ENCODE data around the gene PKNOX2. TPM values are rescaled to one million over a fixed set of nuclear protein-coding genes. Genes with fewer than 3 reads are reported as not detected.

Gene PKNOX2
- total RNA-seq, 1 experiment from 2014 or later: not detected

- DNase-seq (ENCODE audit: low read depth): no peak
- in situ Hi-C loops (cut with HindIII; ENCODE audit: low pct_unique_long_range_greater_than_20kb, low sequenced_read_pairs): no loop called here
Measured at GRCh38 chr11:125308246-125308645, 143.7 kb downstream of the PKNOX2 start.

DNA sequence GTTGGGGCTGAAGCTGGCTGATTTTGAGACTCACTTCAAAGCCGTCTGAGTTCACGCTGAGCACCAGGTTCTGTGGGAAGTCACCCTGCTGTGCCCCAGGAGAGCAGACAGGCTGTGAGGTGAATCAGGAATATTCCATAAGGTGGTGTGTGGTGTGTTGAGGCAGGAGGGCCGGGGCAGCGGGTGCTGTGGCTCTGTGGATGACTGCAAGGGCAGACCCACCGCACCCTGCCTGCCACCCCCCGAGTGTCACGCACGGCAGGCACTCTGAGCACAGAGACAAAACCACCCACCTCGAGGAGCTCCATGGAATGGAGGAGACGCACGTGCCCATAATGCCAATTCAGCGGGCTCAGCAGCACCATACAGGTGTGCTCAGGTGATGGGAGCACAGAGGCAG, 147.8 kb downstream of the PKNOX2 start:
- in situ Hi-C loops (cut with HindIII; ENCODE audit: low pct_unique_long_range_greater_than_20kb, low sequenced_read_pairs): no loop called here

DNA sequence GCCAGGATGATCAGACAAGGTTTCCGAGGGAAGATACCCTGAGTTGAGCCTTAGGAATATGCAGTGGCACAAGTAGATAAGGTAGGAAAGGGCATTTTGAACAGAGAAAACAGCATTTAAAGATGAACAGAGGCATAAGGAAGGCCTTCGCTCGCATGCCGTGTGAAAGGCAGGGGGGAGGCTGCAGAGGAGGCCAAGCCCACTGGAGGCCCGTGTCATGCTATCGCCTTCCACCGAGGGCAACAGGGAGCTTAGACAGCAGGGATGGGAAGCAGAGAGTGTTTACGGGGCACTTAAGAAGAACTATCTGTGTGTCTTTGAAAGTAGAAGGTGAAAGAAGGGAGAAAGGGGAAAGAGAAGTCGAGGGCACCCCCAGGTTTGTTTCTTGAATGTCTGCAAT, 148.3 kb downstream of the PKNOX2 start:
- DNase-seq (ENCODE audit: low read depth): no peak
- in situ Hi-C loops (cut with HindIII; ENCODE audit: low pct_unique_long_range_greater_than_20kb, low sequenced_read_pairs): no loop called here

More for the DNA sequence above, 147.8 kb downstream of the PKNOX2 start:
- DNase-seq (ENCODE audit: low read depth): no peak

GRCh38 chr11:125313271-125314219, 149.0 kb downstream of the PKNOX2 start:
- DNase-seq (ENCODE audit: low read depth): no peak
- in situ Hi-C loops (cut with HindIII; ENCODE audit: low pct_unique_long_range_greater_than_20kb, low sequenced_read_pairs): no loop called here

GRCh38 chr11:125314276-125315078, 149.9 kb downstream of the PKNOX2 start:
- no peak for DNase-seq (ENCODE audit: low read depth)
- in situ Hi-C loops (cut with HindIII; ENCODE audit: low pct_unique_long_range_greater_than_20kb, low sequenced_read_pairs): no loop called here

DNA sequence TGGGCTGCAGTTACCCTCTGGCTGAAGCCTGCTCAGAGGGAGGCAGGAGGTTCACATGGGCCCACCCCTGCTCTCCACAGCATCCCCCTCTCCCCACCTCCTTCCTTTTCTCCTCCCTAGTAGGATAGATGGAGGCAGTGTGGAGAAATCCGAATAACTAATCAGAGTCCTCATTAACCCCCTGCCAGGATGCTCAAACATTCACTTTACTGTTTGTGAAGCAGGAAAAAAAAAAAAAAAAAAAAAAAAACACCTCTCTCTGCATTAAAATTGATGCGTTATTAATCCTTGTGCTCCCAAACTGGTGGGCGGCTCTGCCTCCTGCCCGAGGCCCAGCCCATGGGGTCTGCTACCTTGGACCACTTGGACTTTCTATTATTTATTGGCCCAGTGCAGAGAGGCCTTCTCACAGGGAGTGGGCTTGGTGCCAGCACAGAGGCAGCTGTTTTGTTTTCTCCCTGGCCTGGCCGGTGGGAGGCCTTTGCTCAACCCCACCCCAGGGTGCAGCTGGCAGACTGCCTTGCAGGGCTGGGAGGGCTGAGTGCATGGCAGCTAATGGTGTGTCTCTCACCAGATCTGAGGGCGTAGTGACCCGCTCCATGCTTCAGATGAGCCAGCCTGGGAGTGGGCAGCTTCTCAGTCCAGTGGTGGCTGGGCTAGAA, 150.7 kb downstream of the PKNOX2 start:
- in situ Hi-C loops (cut with HindIII; ENCODE audit: low pct_unique_long_range_greater_than_20kb, low sequenced_read_pairs): no loop called here
- DNase-seq (ENCODE audit: low read depth): no peak

GRCh38 chr11:125317416-125317815, 152.9 kb downstream of the PKNOX2 start:
- no peak for DNase-seq (ENCODE audit: low read depth)
- in situ Hi-C loops (cut with HindIII; ENCODE audit: low pct_unique_long_range_greater_than_20kb, low sequenced_read_pairs): no loop called here

DNA sequence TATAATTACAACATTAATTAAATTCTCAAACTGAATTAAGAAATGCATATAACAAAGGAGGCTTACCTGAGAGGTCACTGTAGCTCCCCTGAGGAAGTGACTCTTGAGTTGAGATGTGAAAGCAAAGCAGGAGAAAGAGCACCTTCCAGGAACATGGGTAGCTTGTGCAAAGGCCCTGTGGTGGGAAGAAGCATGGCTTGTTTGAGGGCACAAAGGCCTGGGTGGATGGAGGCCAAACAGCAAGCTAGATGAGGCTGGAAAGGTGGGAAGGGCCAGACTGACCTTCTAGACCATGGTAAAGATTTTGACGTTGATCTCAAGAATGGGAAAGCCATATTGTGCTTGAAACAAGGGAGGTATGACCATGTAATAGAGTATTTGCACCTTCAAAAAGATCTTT, 155.1 kb downstream of the PKNOX2 start:
- DNase-seq (ENCODE audit: low read depth): no peak
- in situ Hi-C loops (cut with HindIII; ENCODE audit: low pct_unique_long_range_greater_than_20kb, low sequenced_read_pairs): no loop called here

GRCh38 chr11:125320347-125321076, 156.0 kb downstream of the PKNOX2 start:
- no peak for DNase-seq (ENCODE audit: low read depth)
- in situ Hi-C loops (cut with HindIII; ENCODE audit: low pct_unique_long_range_greater_than_20kb, low sequenced_read_pairs): no loop called here

GRCh38 chr11:125322289-125322688, 157.7 kb downstream of the PKNOX2 start:
- in situ Hi-C loops (cut with HindIII; ENCODE audit: low pct_unique_long_range_greater_than_20kb, low sequenced_read_pairs): no loop called here
- DNase-seq (ENCODE audit: low read depth): no peak

GRCh38 chr11:125325196-125325595, 160.6 kb downstream of the PKNOX2 start:
- in situ Hi-C loops (cut with HindIII; ENCODE audit: low pct_unique_long_range_greater_than_20kb, low sequenced_read_pairs): no loop called here

DNA sequence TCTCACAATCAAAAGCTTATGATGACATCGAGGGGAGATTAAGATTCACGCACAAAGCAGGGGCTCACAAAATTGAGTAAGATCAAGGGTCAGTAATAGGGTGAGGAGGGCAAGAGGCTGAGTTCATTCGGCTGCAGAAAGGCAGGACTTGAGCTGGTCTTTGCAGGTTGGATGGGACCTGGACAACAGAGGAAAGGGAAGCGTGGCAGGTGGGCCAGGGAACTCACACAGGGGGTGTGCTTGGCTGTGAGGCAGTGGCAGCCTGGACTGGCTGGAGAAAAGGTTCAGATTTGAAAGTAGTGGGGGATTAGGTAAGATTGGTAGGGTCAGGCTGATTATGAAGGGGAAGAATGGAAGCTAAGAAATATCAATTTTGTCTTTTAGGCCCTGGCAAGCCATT, 161.6 kb downstream of the PKNOX2 start:
- in situ Hi-C loops (cut with HindIII; ENCODE audit: low pct_unique_long_range_greater_than_20kb, low sequenced_read_pairs): no loop called here
- no peak for DNase-seq (ENCODE audit: low read depth)

More at GRCh38 chr11:125325196-125325595, 160.6 kb downstream of the PKNOX2 start:
- no peak for DNase-seq (ENCODE audit: low read depth)

DNA sequence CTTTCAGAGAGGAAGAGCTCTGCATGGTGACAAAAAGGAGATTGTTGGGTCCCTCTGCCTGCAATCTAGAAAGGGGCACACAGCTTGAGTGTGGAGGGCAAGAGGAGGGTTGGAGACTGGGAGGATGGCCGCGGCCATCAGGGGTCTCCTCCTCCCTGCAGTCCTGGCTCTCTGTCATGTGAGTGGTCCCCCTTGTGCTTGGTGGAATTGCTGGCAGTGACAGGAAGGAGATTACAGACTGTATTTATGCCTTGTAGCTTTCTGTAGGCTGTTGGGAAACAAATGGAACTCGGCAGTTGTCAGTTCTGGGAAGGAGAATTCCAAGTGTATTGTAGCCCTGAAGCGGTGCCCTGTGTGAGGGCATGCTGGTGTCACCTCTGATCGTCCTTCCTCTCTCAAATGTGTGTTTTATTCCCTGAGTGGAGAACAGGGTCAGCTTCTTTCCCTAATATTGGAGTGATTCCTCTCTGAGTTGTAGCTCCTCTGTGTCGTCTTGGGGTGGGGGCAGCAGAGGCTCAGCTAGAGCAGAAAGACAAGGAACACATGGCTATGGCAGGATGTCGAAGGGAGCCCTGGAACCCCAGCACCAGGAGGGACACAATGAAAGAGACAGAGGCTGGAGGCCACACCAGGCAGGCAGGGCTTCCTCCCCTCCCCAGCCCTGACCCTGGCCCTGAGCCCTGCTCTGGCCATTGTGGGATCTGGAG, 163.1 kb downstream of the PKNOX2 start:
- DNase-seq (ENCODE audit: low read depth): no peak
- in situ Hi-C loops (cut with HindIII; ENCODE audit: low pct_unique_long_range_greater_than_20kb, low sequenced_read_pairs): no loop called here

DNA sequence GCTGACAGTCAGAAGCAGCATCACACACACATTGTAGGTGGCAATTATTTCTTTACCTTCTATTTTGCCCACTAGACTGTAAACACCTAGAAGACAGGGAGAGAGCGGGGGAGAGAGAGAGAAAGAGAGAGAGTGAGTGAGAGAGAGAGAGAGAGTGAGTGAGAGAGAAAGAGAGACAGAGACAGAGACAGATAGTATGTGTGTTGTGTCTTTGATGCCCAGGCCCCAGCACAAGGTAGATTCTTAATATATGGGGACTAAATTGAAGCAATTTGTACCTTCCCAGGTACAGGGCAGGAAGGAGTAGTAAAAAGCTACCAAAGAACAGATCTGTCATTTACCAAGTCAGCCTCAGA, 163.7 kb downstream of the PKNOX2 start:
- in situ Hi-C loops (cut with HindIII; ENCODE audit: low pct_unique_long_range_greater_than_20kb, low sequenced_read_pairs): no loop called here
- DNase-seq (ENCODE audit: low read depth): no peak

DNA sequence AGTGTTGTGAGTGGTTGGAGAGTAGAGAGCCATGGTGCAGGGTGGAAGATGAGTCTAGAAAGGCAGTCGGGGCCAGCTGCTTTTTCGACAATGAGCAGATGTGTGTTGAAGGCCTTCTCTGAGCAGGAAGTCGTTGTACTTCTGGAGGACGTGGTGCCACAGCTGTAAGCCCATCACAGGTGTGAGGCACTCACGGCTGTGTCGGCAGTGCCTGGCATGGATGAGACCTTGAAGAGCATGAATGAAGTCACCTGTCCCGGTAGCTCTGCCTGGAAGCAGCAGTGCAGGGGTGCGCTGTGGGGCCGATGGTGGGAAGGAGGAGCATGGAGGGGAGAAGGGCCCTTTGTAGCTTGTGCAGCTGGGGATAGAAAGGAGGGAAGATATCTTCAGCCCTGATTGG, 165.2 kb downstream of the PKNOX2 start:
- no peak for DNase-seq (ENCODE audit: low read depth)
- in situ Hi-C loops (cut with HindIII; ENCODE audit: low pct_unique_long_range_greater_than_20kb, low sequenced_read_pairs): no loop called here

- in situ Hi-C loops (cut with HindIII; ENCODE audit: low pct_unique_long_range_greater_than_20kb, low sequenced_read_pairs): no loop called here
- no peak for DNase-seq (ENCODE audit: low read depth)
Measured at GRCh38 chr11:125330462-125331325, 166.1 kb downstream of the PKNOX2 start.
